ENCODE results near the gene SMIM35. TPM values are rescaled to one million over a fixed set of nuclear protein-coding genes. Genes with fewer than 3 reads are reported as not detected.

SMIM35 gene
- total and polyA plus RNA-seq, 2 of the 4 experiments (the other 2 are of a cell fraction), result not detected

GRCh38 chr11:118052581-118053206, 34.1 kb downstream of the SMIM35 start (continued):
- no peak for TF ChIP-seq CTCF (conservative IDR thresholded peaks at IDR 0.05; ENCODE audit: low read depth, low read length)
- TF ChIP-seq SMC3 (IDR thresholded peaks at IDR 0.05; ENCODE audit: low read depth, low read length), result no peak
